Measurements from ENCODE around the gene RAB10. TPM values are rescaled to one million over a fixed set of nuclear protein-coding genes. Genes with fewer than 3 reads are reported as not detected.
A peak's percentile ranks its signal among the peaks of the same experiment; 100 is the strongest.

RAB10 gene
- total and polyA plus RNA-seq, 8 donors = 22.2 to 591 (median 71.7) TPM

DNA sequence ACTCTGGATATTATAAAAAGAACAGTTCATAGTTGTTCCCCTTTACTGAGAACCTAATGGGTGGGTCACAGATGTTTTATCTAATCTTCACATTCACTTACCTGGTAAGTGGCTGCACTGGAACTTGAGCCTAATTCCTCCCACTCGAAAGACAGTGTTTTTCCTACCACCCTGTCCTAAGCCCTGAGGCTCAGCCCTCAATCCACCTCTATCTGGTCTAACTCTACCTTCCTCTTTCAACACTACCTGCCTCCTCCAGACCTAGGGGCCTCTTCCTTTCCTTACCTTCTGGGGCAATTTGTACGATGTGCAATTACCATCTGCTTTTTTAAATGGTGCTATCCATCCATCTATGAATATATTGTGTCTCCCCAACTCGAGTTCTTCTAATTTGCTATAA is 41.9 kb upstream of the RAB10 start:
- Histone ChIP-seq H3K36me3 (no peaks in the 10 kb centered on the region), H3K4me1 (peaks cover 0 to 14% (median 8%) of the 10 kb centered on the region in 4 donors), H3K27me3 (no peaks in the 10 kb centered on the region), H3K9me3 (no peaks in the 10 kb centered on the region), H3K4me3 (no peak overlapping the region), H3K27ac (peak overlapping the region in 1 of 5 donors; percentile 38)
- DNase-seq = no peak
- WGBS, 5 donors = 53 to 68% (median 59%) methylated on average over 3 of the region's 3 CpGs
- intact Hi-C loops (cut with DNase I; ENCODE audit: low total_unique reads) = no loop called here
- TF ChIP-seq POLR2AphosphoS5 (IDR thresholded peaks at IDR 0.05) (no peak), POLR2A (IDR thresholded peaks at IDR 0.05) (no peak)
- TF ChIP-seq, protein P1, sequence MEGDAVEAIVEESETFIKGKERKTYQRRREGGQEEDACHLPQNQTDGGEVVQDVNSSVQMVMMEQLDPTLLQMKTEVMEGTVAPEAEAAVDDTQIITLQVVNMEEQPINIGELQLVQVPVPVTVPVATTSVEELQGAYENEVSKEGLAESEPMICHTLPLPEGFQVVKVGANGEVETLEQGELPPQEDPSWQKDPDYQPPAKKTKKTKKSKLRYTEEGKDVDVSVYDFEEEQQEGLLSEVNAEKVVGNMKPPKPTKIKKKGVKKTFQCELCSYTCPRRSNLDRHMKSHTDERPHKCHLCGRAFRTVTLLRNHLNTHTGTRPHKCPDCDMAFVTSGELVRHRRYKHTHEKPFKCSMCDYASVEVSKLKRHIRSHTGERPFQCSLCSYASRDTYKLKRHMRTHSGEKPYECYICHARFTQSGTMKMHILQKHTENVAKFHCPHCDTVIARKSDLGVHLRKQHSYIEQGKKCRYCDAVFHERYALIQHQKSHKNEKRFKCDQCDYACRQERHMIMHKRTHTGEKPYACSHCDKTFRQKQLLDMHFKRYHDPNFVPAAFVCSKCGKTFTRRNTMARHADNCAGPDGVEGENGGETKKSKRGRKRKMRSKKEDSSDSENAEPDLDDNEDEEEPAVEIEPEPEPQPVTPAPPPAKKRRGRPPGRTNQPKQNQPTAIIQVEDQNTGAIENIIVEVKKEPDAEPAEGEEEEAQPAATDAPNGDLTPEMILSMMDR (IDR thresholded peaks at IDR 0.05) = no peak

DNA sequence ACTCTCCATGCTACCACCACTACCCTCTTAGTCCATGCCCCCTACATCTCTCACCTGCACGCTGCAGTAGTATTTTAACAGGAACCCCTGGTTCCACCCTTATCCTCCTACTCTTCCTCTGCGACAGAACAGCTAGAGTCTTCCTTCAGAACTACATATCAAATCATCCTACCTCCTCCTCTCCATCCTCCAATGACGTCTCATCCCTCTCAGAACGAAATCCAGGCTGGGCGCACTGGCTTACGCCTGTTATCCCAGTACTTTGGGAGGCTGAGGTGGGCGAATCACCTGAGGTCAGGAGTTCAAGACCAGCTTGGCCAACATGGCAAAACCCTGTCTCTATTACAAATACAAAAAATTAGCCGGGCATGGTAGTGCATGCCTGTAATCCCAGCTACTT is 41.3 kb upstream of the RAB10 start:
- no peak for DNase-seq
- Histone ChIP-seq H3K9me3 (no peaks in the 10 kb centered on the region), H3K36me3 (no peaks in the 10 kb centered on the region), H3K4me3 (no peak overlapping the region), H3K27me3 (no peaks in the 10 kb centered on the region), H3K4me1 (peaks cover 0 to 17% (median 8%) of the 10 kb centered on the region in 4 donors), H3K27ac (no peak overlapping the region)
- TF ChIP-seq POLR2AphosphoS5 (IDR thresholded peaks at IDR 0.05) (no peak), EP300 (IDR thresholded peaks at IDR 0.05) (no peak), POLR2A (IDR thresholded peaks at IDR 0.05) (no peak)
- TF ChIP-seq, protein P1 (IDR thresholded peaks at IDR 0.05) = no peak
- intact Hi-C loops (cut with DNase I; ENCODE audit: low total_unique reads) = no loop called here
- 91 to 94% (median 92%) methylated on average over 8 of the region's 8 CpGs for WGBS, 5 donors

DNA sequence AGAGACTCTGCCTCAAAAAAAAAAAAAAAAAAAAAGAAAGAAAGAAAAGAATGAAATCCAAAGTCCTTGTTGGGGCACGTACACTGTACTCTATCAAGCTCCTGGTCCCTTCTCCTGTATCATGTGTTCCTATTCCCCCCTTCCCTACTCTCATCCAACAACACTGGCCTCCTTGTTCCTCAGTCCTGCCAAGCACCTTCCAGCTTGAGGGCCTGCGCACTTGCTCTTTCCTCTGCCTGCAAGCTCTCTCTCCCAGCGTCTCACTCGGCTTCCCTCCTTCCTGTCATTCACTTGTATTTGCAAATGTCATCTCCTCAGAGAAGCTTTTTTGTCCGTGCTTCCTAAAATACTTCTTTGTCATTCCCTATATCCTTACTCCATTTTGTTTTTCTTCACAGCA is 40.8 kb upstream of the RAB10 start:
- intact Hi-C loops (cut with DNase I; ENCODE audit: low total_unique reads) = no loop called here
- DNase-seq = no peak
- Histone ChIP-seq H3K27me3 (no peaks in the 10 kb centered on the region), H3K9me3 (no peaks in the 10 kb centered on the region), H3K4me3 (no peak overlapping the region), H3K4me1 (peaks cover 0 to 22% (median 8%) of the 10 kb centered on the region in 4 donors), H3K36me3 (no peaks in the 10 kb centered on the region), H3K27ac (no peak overlapping the region)
- TF ChIP-seq POLR2A (IDR thresholded peaks at IDR 0.05) = no peak
- TF ChIP-seq, protein P1 (IDR thresholded peaks at IDR 0.05) = no peak
- WGBS, 5 donors = 81 to 87% (median 86%) methylated on average over 5 of the region's 5 CpGs

DNA sequence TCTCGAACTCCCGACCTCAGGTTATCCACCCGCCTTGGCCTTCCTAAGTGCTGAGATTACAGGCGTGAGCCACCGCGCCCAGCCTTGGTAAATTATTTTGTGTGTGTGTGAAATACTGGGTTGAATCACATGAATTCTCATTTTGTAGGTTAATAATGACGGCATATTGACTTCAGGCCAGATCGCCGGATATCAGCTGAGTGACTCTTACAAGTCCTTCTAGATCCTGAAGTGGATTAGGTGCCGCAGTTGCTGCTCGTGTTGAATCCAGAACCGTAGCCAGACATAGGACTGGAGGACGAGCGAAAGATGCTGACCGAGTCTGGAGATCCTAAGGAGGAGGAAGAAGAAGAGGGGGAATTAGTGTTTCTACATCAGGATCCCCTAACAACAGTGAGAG is 39.4 kb upstream of the RAB10 start:
- H3K4me3 ChIP-seq = no peak overlapping the region
- TF ChIP-seq POLR2A (IDR thresholded peaks at IDR 0.05) = no peak
- no peak for TF ChIP-seq EP300 (IDR thresholded peaks at IDR 0.05)
- TF ChIP-seq POLR2AphosphoS5 (IDR thresholded peaks at IDR 0.05) = no peak
- TF ChIP-seq, protein P1 (IDR thresholded peaks at IDR 0.05) = no peak
- no peaks in the 10 kb centered on the region for H3K9me3 ChIP-seq
- peaks cover 0 to 31% (median 8%) of the 10 kb centered on the region in 4 donors for H3K4me1 ChIP-seq
- no peaks in the 10 kb centered on the region for H3K36me3 ChIP-seq
- intact Hi-C loops (cut with DNase I; ENCODE audit: low total_unique reads) = no loop called here
- DNase-seq = no peak
- H3K27ac ChIP-seq = no peak overlapping the region
- no peaks in the 10 kb centered on the region for H3K27me3 ChIP-seq
- 91 to 95% (median 94%) methylated on average over 15 of the region's 15 CpGs for WGBS, 5 donors

Data from stomach (tissue), 9 donors.